K562 (cell line): ENCODE results near the gene SP6. TPM values are rescaled to one million over a fixed set of nuclear protein-coding genes. Genes with fewer than 3 reads are reported as not detected.
A peak's percentile ranks its signal among the peaks of the same experiment; 100 is the strongest.

Experiments
- ARID3A ChIP-seq: IDR thresholded peaks from 2 replicates; pipeline ENCODE4 v1.6.1; 2012; ENCODE audit warnings: low read depth, low read length, improper control_type of control experiment, borderline replicate concordance
- BRF1 ChIP-seq: IDR thresholded peaks from 3 replicates; pipeline ENCODE4 v1.6.1; 2011; ENCODE audit warnings: borderline replicate concordance, mild to moderate bottlenecking; ENCODE audit not compliant: insufficient read length; ENCODE audit errors: extremely low read depth
- CEBPG ChIP-seq, 3 experiments: fragments of 200-800 bp in 1 of 3; sonication (Bioruptor generic) in 1 of 3; sonication (generic) in 1 of 3; formaldehyde crosslinking in 1 of 3; IDR thresholded peaks in 2 of 3; conservative IDR thresholded peaks in 1 of 3; 2 replicates each; pipeline versions ENCODE4 v1.6.1 to v1.8.0; 2016 to 2022; ENCODE audit warnings: missing compliant biosample characterization in 2 of 3, missing genetic modification characterization in 2 of 3, mild to moderate bottlenecking in 1 of 3, missing genetic modification reagents in 1 of 3
- DPF2 ChIP-seq: fragments of 450-650 bp; IDR thresholded peaks from 2 replicates; pipeline ENCODE4 v1.6.1; 2016
- HDGF ChIP-seq: fragments of 450-650 bp; IDR thresholded peaks from 2 replicates; pipeline ENCODE4 v1.6.1; 2016
- MBD1 ChIP-seq: fragments of 250-450 bp; sonication (Bioruptor Pico); IDR thresholded peaks from 2 replicates; pipeline ENCODE4 v1.8.0; 2022; ENCODE audit warnings: inconsistent platforms
- MBD2 ChIP-seq: sonication (generic); IDR thresholded peaks from 2 replicates; pipeline ENCODE4 v1.6.1; 2016; ENCODE audit warnings: low read depth, borderline replicate concordance
- MECOM ChIP-seq: fragments of 250-450 bp; sonication (Bioruptor Pico); IDR thresholded peaks from 2 replicates; pipeline ENCODE4 v1.8.0; 2022; ENCODE audit warnings: inconsistent platforms
- MIER1 ChIP-seq: fragments of 450-650 bp; IDR thresholded peaks from 2 replicates; pipeline ENCODE4 v1.6.1; 2016; ENCODE audit warnings: antibody characterized with exemption, mild to moderate bottlenecking, low read depth
- NFIX ChIP-seq: fragments of 250-450 bp; sonication (Bioruptor Pico); IDR thresholded peaks from 2 replicates; pipeline ENCODE4 v1.4.0; 2020; ENCODE audit warnings: low read depth, mild to moderate bottlenecking, moderate library complexity
- NR4A1 ChIP-seq, 2 experiments: fragments of 250-450 bp in 1 of 2; fragments of 450-650 bp in 1 of 2; sonication (Bioruptor Pico) in 1 of 2; IDR thresholded peaks; 2 replicates each; pipeline versions ENCODE4 v1.4.0 to v1.6.1; 2016 to 2020; ENCODE audit warnings: mild to moderate bottlenecking in 2 of 2, missing compliant biosample characterization in 1 of 2, missing genetic modification characterization in 1 of 2, moderate library complexity in 1 of 2
- NRF1 ChIP-seq, 2 experiments: fragments of 450-650 bp; IDR thresholded peaks in 1 of 2; conservative IDR thresholded peaks in 1 of 2; 2 replicates each; pipeline ENCODE4 v1.6.1; 2014; ENCODE audit warnings: mild to moderate bottlenecking in 2 of 2
- PATZ1 ChIP-seq: fragments of 250-450 bp; sonication (Bioruptor Pico); IDR thresholded peaks from 2 replicates; pipeline ENCODE4 v1.5.0; 2020; ENCODE audit warnings: mild to moderate bottlenecking, borderline replicate concordance
- RAD51 ChIP-seq: fragments of 450-650 bp; IDR thresholded peaks from 2 replicates; pipeline ENCODE4 v1.7.1; 2016; ENCODE audit warnings: low read depth, mild to moderate bottlenecking, borderline replicate concordance
- SAFB2 ChIP-seq: fragments of 200-400 bp; formaldehyde crosslinking; IDR thresholded peaks from 2 replicates; pipeline ENCODE4 v1.6.1; 2018; ENCODE audit warnings: borderline replicate concordance, low read length, low read depth, moderate library complexity; ENCODE audit not compliant: severe bottlenecking
- SP2 ChIP-seq: IDR thresholded peaks from 2 replicates; pipeline ENCODE4 v1.6.1; 2011; ENCODE audit warnings: mild to moderate bottlenecking, low read depth, low read length, moderate library complexity; ENCODE audit not compliant: poor library complexity, severe bottlenecking; ENCODE audit errors: extremely low read depth
- SREBF1 ChIP-seq: fragments of 150-350 bp; IDR thresholded peaks from 2 replicates; pipeline ENCODE4 v1.6.1; 2014; ENCODE audit warnings: antibody characterized with exemption, low read depth, low read length, borderline replicate concordance
- YBX1 ChIP-seq: fragments of 450-650 bp; IDR thresholded peaks from 2 replicates; pipeline ENCODE4 v1.7.1; 2016; ENCODE audit warnings: mild to moderate bottlenecking
- ZC3H11A ChIP-seq: IDR thresholded peaks from 2 replicates; pipeline ENCODE4 v1.6.1; 2012; ENCODE audit warnings: low read depth, low read length, improper control_type of control experiment
- ZNF780A ChIP-seq: fragments of 250-450 bp; sonication (Bioruptor Pico); IDR thresholded peaks from 2 replicates; pipeline ENCODE4 v1.5.0; 2021; ENCODE audit warnings: mild to moderate bottlenecking
- polyA plus RNA-seq, 8 experiments: library from polyadenylated mRNA; depleted of rRNA in 4 of 8; stranded (reverse) in 5 of 8; unstranded in 3 of 8; fragments of >200 nt; fragmentation: Nextera tagmentation in 2 of 8; fragmentation: Illumina TruSeq in 1 of 8; extraction: Ambion mirVana in 2 of 8; extraction: Trizol in 1 of 8; gene quantifications; 2 replicates each; pipeline versions ENCODE4 v1.2.1 to v1.2.3, GENCODE V29; 2011 to 2014; ENCODE audit warnings: inconsistent platforms in 1 of 8, missing spikeins in 1 of 8
- total RNA-seq, 7 experiments: library from RNA; depleted of rRNA in 6 of 7; stranded (reverse); fragments of >200 nt in 6 of 7; fragmentation: Illumina TruSeq in 2 of 7; extraction: Trizol in 2 of 7; gene quantifications; 2 replicates each; pipeline versions ENCODE4 v1.2.1 to v1.2.3, GENCODE V29; 2011 to 2021; ENCODE audit warnings: low replicate concordance in 1 of 7
- TF ChIP-seq, protein P1 (sequence below): sonication (generic); formaldehyde crosslinking; IDR thresholded peaks from 2 replicates; pipeline ENCODE4 v1.8.0; 2022; ENCODE audit warnings: mild to moderate bottlenecking, missing genetic modification reagents, borderline replicate concordance

Gene SP6
- total and polyA plus RNA-seq, 9 of the 15 experiments (the other 6 are each of a cell fraction or from before 2014, with no cell fraction given): 0.11 to 7.9 (median 2.2) TPM

DNA sequence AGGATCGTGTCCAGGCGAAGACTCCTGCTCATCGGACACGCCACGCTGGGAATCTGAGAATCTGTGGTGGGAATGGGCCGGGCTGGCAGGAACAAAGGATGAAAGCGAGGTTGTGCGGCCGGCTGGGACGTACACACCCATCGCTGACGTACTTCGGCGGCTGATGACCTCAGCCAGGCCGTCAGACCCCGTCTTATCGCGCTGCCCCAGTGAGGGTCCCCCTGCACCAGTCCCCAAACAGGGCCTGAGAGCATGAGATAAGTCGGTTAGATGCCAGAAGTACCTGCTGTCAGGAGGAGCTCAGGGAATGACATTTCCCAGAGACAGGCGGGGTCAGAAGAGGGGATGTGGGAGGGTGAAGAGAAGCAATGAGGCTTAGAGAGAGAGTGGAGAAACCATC lies 16.0 kb upstream of the SP6 start (continued):
- TF ChIP-seq MBD1 (CRISPR knock-in tag) (no peak), DPF2 (peak; percentile 99), CEBPG (CRISPR knock-in tag; IDR thresholded peaks at IDR 0.05) (no peak), CEBPG (tag; conservative IDR thresholded peaks at IDR 0.05 in 1 of 2, IDR thresholded peaks at IDR 0.05 in 1 of 2) (no peak), NRF1 (conservative IDR thresholded peaks at IDR 0.05 in 1 of 2, IDR thresholded peaks at IDR 0.05 in 1 of 2) (peak; percentile 48 to 61; a peak in 3 of 4 replicates), ZNF780A (no peak), BRF1 (no peak), NFIX (CRISPR knock-in tag) (no peak), YBX1 (no peak), MECOM (CRISPR knock-in tag) (peak; percentile 90), ARID3A (no peak), HDGF (no peak), SREBF1 (no peak), NR4A1 (CRISPR knock-in tag; IDR thresholded peaks at IDR 0.05) (no peak; the same call in 1 of the 2 replicates), NR4A1 (tag; IDR thresholded peaks at IDR 0.05) (no peak; the same call in 1 of the 2 replicates), ZC3H11A (no peak), MBD2 (peak; percentile 95), PATZ1 (no peak), MIER1 (no peak), SAFB2 (no peak), RAD51 (peak; percentile 54; the same call in 1 of the 2 replicates), SP2 (no peak)
- TF ChIP-seq, protein P1, sequence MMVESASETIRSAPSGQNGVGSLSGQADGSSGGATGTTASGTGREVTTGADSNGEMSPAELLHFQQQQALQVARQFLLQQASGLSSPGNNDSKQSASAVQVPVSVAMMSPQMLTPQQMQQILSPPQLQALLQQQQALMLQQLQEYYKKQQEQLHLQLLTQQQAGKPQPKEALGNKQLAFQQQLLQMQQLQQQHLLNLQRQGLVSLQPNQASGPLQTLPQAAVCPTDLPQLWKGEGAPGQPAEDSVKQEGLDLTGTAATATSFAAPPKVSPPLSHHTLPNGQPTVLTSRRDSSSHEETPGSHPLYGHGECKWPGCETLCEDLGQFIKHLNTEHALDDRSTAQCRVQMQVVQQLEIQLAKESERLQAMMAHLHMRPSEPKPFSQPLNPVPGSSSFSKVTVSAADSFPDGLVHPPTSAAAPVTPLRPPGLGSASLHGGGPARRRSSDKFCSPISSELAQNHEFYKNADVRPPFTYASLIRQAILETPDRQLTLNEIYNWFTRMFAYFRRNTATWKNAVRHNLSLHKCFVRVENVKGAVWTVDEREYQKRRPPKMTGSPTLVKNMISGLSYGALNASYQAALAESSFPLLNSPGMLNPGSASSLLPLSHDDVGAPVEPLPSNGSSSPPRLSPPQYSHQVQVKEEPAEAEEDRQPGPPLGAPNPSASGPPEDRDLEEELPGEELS (CRISPR knock-in tag): 0 out of 2 replicates have a peak, but pooled peaks have one; percentile 29
